OCI-M2 (cell line): ENCODE results near the gene USP37.

ENCODE experiments used
- DNase-seq: peaks from one replicate; lab custom pipeline; 2025; ENCODE audit not compliant: unreplicated experiment; lab: John Stamatoyannopoulos, UW

The USP37 gene

GRCh38 chr2:218403810-218404209 is 164.3 kb downstream of the USP37 start:
- DNase-seq: no peak

GRCh38 chr2:218402911-218403411 is 165.2 kb downstream of the USP37 start:
- DNase-seq: no peak

GRCh38 chr2:218402491-218402901 is 165.7 kb downstream of the USP37 start:
- DNase-seq: no peak

DNA sequence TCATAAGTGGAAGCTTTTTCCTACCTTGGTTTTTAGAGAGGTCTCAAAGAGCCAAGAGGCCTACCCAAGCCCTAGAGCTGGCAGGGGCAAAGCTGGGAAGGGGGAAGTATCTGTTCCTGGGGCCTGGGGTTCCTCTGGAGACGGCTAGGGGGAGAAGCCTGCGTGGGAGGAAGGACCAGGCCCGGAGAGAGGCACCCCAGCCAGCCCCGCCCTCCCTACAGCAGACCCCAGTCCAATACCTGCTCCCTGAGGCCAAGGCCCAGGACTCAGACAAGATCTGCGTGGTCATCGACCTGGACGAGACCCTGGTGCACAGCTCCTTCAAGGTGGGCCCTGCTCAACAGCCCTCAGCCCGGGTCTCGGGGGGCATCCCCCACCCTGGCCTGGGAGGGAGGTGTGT is 166.3 kb downstream of the USP37 start:
- DNase-seq: no peak

GRCh38 chr2:218400930-218401881 is 166.9 kb downstream of the USP37 start:
- DNase-seq: no peak
